SU-DHL-6 (cell line): ENCODE results near the gene MEF2A.

Experiments used
- EZH2phosphoT487 ChIP-seq: fragments of 200-600 bp; sonication (generic), shearing (Covaris generic); conservative IDR thresholded peaks from 2 replicates; pipeline ENCODE4 v1.6.1; 2018; ENCODE audit warnings: mild to moderate bottlenecking, antibody characterized with exemption, low read length, moderate library complexity, mixed read lengths
- TF ChIP-seq, protein P1 (sequence below): fragments of 200-600 bp; sonication (generic); IDR thresholded peaks from one replicate; pipeline ENCODE4 v1.5.1; 2017; ENCODE audit warnings: antibody characterized with exemption, mild to moderate bottlenecking, low read length, moderate library complexity; ENCODE audit not compliant: insufficient read depth, poor library complexity, severe bottlenecking

GRCh38 chr15:99709243-99709986, 143.6 kb downstream of the MEF2A start:
- TF ChIP-seq, protein P1, sequence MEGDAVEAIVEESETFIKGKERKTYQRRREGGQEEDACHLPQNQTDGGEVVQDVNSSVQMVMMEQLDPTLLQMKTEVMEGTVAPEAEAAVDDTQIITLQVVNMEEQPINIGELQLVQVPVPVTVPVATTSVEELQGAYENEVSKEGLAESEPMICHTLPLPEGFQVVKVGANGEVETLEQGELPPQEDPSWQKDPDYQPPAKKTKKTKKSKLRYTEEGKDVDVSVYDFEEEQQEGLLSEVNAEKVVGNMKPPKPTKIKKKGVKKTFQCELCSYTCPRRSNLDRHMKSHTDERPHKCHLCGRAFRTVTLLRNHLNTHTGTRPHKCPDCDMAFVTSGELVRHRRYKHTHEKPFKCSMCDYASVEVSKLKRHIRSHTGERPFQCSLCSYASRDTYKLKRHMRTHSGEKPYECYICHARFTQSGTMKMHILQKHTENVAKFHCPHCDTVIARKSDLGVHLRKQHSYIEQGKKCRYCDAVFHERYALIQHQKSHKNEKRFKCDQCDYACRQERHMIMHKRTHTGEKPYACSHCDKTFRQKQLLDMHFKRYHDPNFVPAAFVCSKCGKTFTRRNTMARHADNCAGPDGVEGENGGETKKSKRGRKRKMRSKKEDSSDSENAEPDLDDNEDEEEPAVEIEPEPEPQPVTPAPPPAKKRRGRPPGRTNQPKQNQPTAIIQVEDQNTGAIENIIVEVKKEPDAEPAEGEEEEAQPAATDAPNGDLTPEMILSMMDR = no peak
- no peak for TF ChIP-seq EZH2phosphoT487
